HEK293 (cell line): ENCODE measurements around the gene TMEFF1.

Source experiments
- CTCF ChIA-PET: fragments of 350-600 bp; formaldehyde crosslinking; extraction: SDS; loops from one replicate; lab custom pipeline; 2021; ENCODE audit warnings: antibody characterized with exemption; lab: Yijun Ruan, JAX
- POLR2A ChIA-PET: fragments of 300-600 bp; formaldehyde crosslinking; extraction: SDS; loops from one replicate; lab custom pipeline; 2020; ENCODE audit warnings: antibody characterized with exemption, inconsistent platforms; lab: Yijun Ruan, JAX
- H3K27ac ChIP-seq: fragments of 200-500 bp; sonication (Bioruptor generic); 2 replicates; pipeline ENCODE4 v1.5.1; 2014; ENCODE audit warnings: low read depth, low read length, control low read depth, inconsistent platforms; ENCODE audit errors: extremely low read depth
- H3K36me3 ChIP-seq, 2 experiments: fragments of 200-500 bp in 1 of 2; sonication (Bioruptor generic) in 1 of 2; 1 replicate in 1 of 2; 2 replicates in 1 of 2; pipeline ENCODE4 v1.5.1; 2014 to 2017; ENCODE audit warnings: inconsistent platforms in 2 of 2, low read length in 2 of 2; ENCODE audit not compliant: control insufficient read depth in 2 of 2, insufficient read depth in 1 of 2
- H3K4me1 ChIP-seq: fragments of 200-500 bp; sonication (Bioruptor generic); 2 replicates; pipeline ENCODE4 v1.5.1; 2014; ENCODE audit warnings: mild to moderate bottlenecking, low read length, inconsistent platforms; ENCODE audit not compliant: control insufficient read depth, insufficient read depth
- H3K4me3 ChIP-seq: 2 replicates; pipeline ENCODE4 v1.5.1; 2011; ENCODE audit warnings: low read depth, mild to moderate bottlenecking, control low read depth, low read length, moderate library complexity
- H3K9me3 ChIP-seq: fragments of 200-500 bp; sonication (Bioruptor generic); 2 replicates; pipeline ENCODE4 v1.5.1; 2014; ENCODE audit warnings: low read depth, low read length, inconsistent platforms; ENCODE audit not compliant: control insufficient read depth, insufficient read depth
- GLIS2 ChIP-seq: fragments of 450-650 bp; formaldehyde crosslinking; IDR thresholded peaks from 2 replicates; pipeline ENCODE4 v1.5.1; 2016; ENCODE audit warnings: missing biosample characterization, missing genetic modification characterization
- HOXA7 ChIP-seq: sonication (generic); formaldehyde crosslinking; IDR thresholded peaks from 2 replicates; pipeline ENCODE4 v1.8.1; 2022; ENCODE audit warnings: missing genetic modification reagents, borderline replicate concordance
- IKZF3 ChIP-seq: fragments of 450-650 bp; IDR thresholded peaks from 2 replicates; pipeline ENCODE4 v1.5.0; 2018; ENCODE audit warnings: missing biosample characterization, mild to moderate bottlenecking, missing genetic modification characterization, moderate library complexity
- RBAK ChIP-seq: fragments of 450-650 bp; formaldehyde crosslinking; IDR thresholded peaks from 2 replicates; pipeline ENCODE4 v1.5.1; 2016; ENCODE audit warnings: missing biosample characterization, missing genetic modification characterization
- SP2 ChIP-seq: fragments of 450-650 bp; formaldehyde crosslinking; IDR thresholded peaks from 2 replicates; pipeline ENCODE4 v1.5.1; 2016; ENCODE audit warnings: missing biosample characterization, missing genetic modification characterization
- ZBTB21 ChIP-seq: fragments of 450-650 bp; formaldehyde crosslinking; IDR thresholded peaks from 2 replicates; pipeline ENCODE4 v1.5.1; 2017; ENCODE audit warnings: missing biosample characterization, missing genetic modification characterization
- ZBTB26 ChIP-seq: fragments of 450-650 bp; formaldehyde crosslinking; optimal IDR thresholded peaks from 2 replicates; pipeline ENCODE3; 2016; ENCODE audit warnings: missing biosample characterization, mild to moderate bottlenecking, missing genetic modification characterization
- ZBTB44 ChIP-seq: fragments of 450-650 bp; IDR thresholded peaks from 2 replicates; pipeline ENCODE4 v1.5.1; 2018; ENCODE audit warnings: missing biosample characterization, mild to moderate bottlenecking, missing genetic modification characterization
- ZEB2 ChIP-seq: fragments of 450-650 bp; formaldehyde crosslinking; IDR thresholded peaks from 2 replicates; pipeline ENCODE4 v1.5.1; 2016; ENCODE audit warnings: missing biosample characterization, missing genetic modification characterization
- ZNF112 ChIP-seq: fragments of 450-650 bp; formaldehyde crosslinking; IDR thresholded peaks from 2 replicates; pipeline ENCODE4 v1.5.0; 2017; ENCODE audit warnings: missing biosample characterization, missing genetic modification characterization
- ZNF132 ChIP-seq: fragments of 450-650 bp; formaldehyde crosslinking; IDR thresholded peaks from 2 replicates; pipeline ENCODE4 v1.5.1; 2017; ENCODE audit warnings: missing biosample characterization, missing genetic modification characterization, borderline replicate concordance
- ZNF169 ChIP-seq: fragments of 450-650 bp; formaldehyde crosslinking; IDR thresholded peaks from 2 replicates; pipeline ENCODE4 v1.5.1; 2016; ENCODE audit warnings: missing biosample characterization, missing genetic modification characterization
- ZNF202 ChIP-seq: fragments of 450-650 bp; formaldehyde crosslinking; IDR thresholded peaks from 2 replicates; pipeline ENCODE4 v1.5.1; 2016; ENCODE audit warnings: missing biosample characterization, missing genetic modification characterization, borderline replicate concordance
- ZNF366 ChIP-seq: fragments of 450-650 bp; formaldehyde crosslinking; conservative IDR thresholded peaks from 2 replicates; pipeline ENCODE4 v1.5.1; 2016; ENCODE audit warnings: missing biosample characterization, missing genetic modification characterization
- ZNF404 ChIP-seq: fragments of 450-650 bp; formaldehyde crosslinking; IDR thresholded peaks from 2 replicates; pipeline ENCODE4 v1.5.1; 2017; ENCODE audit warnings: missing biosample characterization, missing genetic modification characterization
- ZNF449 ChIP-seq: fragments of 450-650 bp; formaldehyde crosslinking; IDR thresholded peaks from 2 replicates; pipeline ENCODE4 v1.5.1; 2017; ENCODE audit warnings: missing biosample characterization, mild to moderate bottlenecking, missing genetic modification characterization, moderate library complexity
- ZNF548 ChIP-seq: fragments of 450-650 bp; formaldehyde crosslinking; IDR thresholded peaks from 2 replicates; pipeline ENCODE4 v1.5.1; 2016; ENCODE audit warnings: missing biosample characterization, missing genetic modification characterization
- ZNF670 ChIP-seq: fragments of 450-650 bp; formaldehyde crosslinking; IDR thresholded peaks from 2 replicates; pipeline ENCODE4 v1.5.1; 2016; ENCODE audit warnings: missing biosample characterization, missing genetic modification characterization, low read depth
- ZNF701 ChIP-seq: fragments of 450-650 bp; formaldehyde crosslinking; IDR thresholded peaks from 2 replicates; pipeline ENCODE4 v1.5.1; 2016; ENCODE audit warnings: missing biosample characterization, missing genetic modification characterization
- ZNF830 ChIP-seq: fragments of 450-650 bp; IDR thresholded peaks from 2 replicates; pipeline ENCODE4 v1.5.0; 2018; ENCODE audit warnings: missing biosample characterization, missing genetic modification characterization, low read depth, mild to moderate bottlenecking, moderate library complexity

The TMEFF1 gene

GRCh38 chr9:100473276-100474081 lies 530 bp downstream of the TMEFF1 start (continued):
- TF ChIP-seq ZNF449 (tag by site-specific recombination) (peak; percentile 63), ZNF404 (tag by site-specific recombination) (no peak), ZBTB26 (tag by site-specific recombination) (peak; percentile 74), ZNF202 (tag by site-specific recombination) (no peak)

GRCh38 chr9:100474082-100474923 lies 1.4 kb downstream of the TMEFF1 start:
- Histone ChIP-seq H3K4me1 (peaks cover 8% of the 10 kb centered on the region; the same call in 1 of the 2 replicates), H3K36me3 (no peaks in the 10 kb centered on the region), H3K4me3 (peak overlapping the region; percentile 91), H3K27ac (0 out of 2 replicates have a peak overlapping the region, but pooled peaks have one; percentile 54), H3K9me3 (no peaks in the 10 kb centered on the region)
- CTCF ChIA-PET = interaction anchor here (0.7 kb wide), 1 partner anchor 121 kb away, joined by 3 read pairs; no protein-coding TSS in a partner anchor
- POLR2A ChIA-PET = no interaction called here
- TF ChIP-seq SP2 (tag by site-specific recombination) (no peak), ZBTB26 (tag by site-specific recombination) (peak; percentile 20), ZNF449 (tag by site-specific recombination) (no peak), HOXA7 (CRISPR knock-in tag) (no peak), ZNF132 (no peak), ZNF701 (tag by site-specific recombination) (no peak), IKZF3 (tag by site-specific recombination) (no peak), ZNF112 (tag by site-specific recombination) (no peak), ZNF830 (tag by site-specific recombination) (no peak), ZNF670 (tag by site-specific recombination) (no peak), ZBTB21 (tag by site-specific recombination) (no peak), ZNF548 (no peak), RBAK (tag by site-specific recombination) (no peak), ZBTB44 (tag by site-specific recombination) (no peak), ZEB2 (tag by site-specific recombination) (no peak), GLIS2 (tag by site-specific recombination) (no peak; the same call in 1 of the 2 replicates), ZNF366 (no peak), ZNF169 (tag by site-specific recombination) (no peak)
